ACC112 (cell line): ENCODE measurements around the gene TAC3.
"Not testable (repeated sequence)": the region's sequence is repeated elsewhere in the genome, so short reads cannot be mapped to it uniquely, and the experiment has no call there.

Experiments
- H2AFZ ChIP-seq: fragments of 200-600 bp; sonication (generic); one replicate; pipeline ENCODE4 v1.6.0; 2017; ENCODE audit warnings: antibody characterized with exemption, low read length; ENCODE audit not compliant: unreplicated experiment
- H3K27ac ChIP-seq: fragments of 200-600 bp; sonication (generic); 2 replicates; pipeline ENCODE4 v1.5.1; 2014; ENCODE audit warnings: low read depth, mild to moderate bottlenecking, antibody characterized with exemption, low read length, moderate library complexity
- H3K27me3 ChIP-seq: fragments of 200-600 bp; sonication (generic); 2 replicates; pipeline ENCODE4 v1.6.1; 2014; ENCODE audit warnings: mild to moderate bottlenecking, antibody characterized with exemption, low read length, moderate library complexity, mixed read lengths; ENCODE audit not compliant: insufficient read depth
- H3K36me3 ChIP-seq: fragments of 200-600 bp; sonication (generic); 2 replicates; pipeline ENCODE4 v1.6.1; 2016; ENCODE audit warnings: mild to moderate bottlenecking, antibody characterized with exemption, low read length, moderate library complexity, mixed read lengths; ENCODE audit not compliant: insufficient read depth
- H3K4me1 ChIP-seq: fragments of 200-600 bp; sonication (generic); one replicate; pipeline ENCODE4 v1.6.1; 2016; ENCODE audit warnings: low read length, mixed read lengths; ENCODE audit not compliant: insufficient read depth, unreplicated experiment, control insufficient read depth
- H3K4me3 ChIP-seq: fragments of 200-600 bp; sonication (generic); 2 replicates; pipeline ENCODE4 v1.5.1; 2014; ENCODE audit warnings: mild to moderate bottlenecking, low read depth, low read length
- H3K79me2 ChIP-seq: fragments of 200-600 bp; sonication (generic); one replicate; pipeline ENCODE4 v1.6.0; 2016; ENCODE audit warnings: low read length; ENCODE audit not compliant: control insufficient read depth, unreplicated experiment, insufficient read depth

Gene TAC3

DNA sequence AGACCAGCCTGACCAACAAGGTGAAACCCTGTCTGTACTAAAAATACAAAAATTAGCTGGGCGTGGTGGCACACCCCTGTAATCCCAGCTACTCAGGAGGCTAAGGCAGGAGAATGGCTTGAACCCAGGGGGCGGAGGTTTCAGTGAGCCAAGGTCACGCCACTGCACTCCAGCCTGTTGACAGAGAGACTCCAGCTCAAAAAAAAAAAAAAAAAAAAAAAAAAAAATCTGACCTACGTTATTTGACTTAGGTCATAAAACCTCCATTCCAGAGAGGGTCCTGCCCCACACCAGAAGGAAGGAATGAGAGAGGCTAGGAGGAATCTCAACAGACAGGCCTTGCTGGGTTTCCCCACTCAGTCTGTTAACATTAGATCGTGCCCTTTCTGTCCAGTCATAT lies 2.0 kb upstream of the TAC3 start:
- not testable (repeated sequence) for H3K4me3 ChIP-seq, H3K79me2 ChIP-seq, H2AFZ ChIP-seq, H3K27ac ChIP-seq, H3K4me1 ChIP-seq, H3K36me3 ChIP-seq
- H3K27me3 ChIP-seq, result peaks cover 33% of the 10 kb centered on the region

DNA sequence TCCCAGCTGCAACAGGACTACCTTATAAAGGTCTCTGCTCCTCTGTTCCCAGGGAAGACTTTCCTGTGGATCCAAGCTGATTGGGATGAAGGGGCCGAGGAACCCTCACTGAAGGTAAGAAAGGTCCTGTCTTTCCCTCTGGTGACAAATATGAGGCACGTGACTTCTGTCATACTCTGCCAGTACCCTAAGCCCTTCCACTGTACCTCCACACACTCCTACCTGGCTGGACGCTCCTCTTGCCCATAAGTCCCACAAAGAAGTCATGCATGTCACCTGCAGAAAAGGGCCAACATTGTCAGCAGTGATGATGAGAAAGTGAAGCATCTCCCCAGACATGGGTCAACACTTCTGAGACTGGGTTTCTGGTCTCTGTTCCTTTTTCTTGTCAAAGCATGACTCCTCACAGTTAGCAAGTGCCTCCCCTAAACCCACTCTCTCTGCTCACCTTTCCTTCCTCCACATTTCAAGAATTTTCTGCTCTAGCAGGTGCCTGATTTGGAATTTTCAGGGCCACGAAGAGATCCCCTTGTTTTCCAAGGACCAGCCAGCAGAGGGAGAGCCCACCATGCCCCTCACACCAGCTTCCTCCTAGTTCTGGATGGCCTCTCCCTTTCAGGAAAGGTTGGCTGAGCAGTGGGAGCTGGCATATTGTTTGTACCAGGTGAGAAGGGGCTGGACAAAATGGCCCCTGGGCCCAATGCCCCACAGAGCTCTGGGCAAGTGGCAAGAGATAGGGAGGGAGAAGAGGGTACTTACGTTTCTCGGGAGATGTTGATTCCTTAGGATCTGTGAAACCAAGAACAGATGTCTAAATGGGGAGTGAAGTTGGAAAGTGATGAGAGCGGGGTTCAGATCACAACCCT lies 3.5 kb downstream of the TAC3 start:
- no peaks in the 10 kb centered on the region for H3K79me2 ChIP-seq
- no peaks in the 10 kb centered on the region for H3K36me3 ChIP-seq
- peaks cover 7% of the 10 kb centered on the region for H3K4me1 ChIP-seq
- no peak overlapping the region for H2AFZ ChIP-seq
- H3K27me3 ChIP-seq, result peaks cover 48% of the 10 kb centered on the region
- no peak overlapping the region for H3K27ac ChIP-seq
- H3K4me3 ChIP-seq, result no peak overlapping the region

DNA sequence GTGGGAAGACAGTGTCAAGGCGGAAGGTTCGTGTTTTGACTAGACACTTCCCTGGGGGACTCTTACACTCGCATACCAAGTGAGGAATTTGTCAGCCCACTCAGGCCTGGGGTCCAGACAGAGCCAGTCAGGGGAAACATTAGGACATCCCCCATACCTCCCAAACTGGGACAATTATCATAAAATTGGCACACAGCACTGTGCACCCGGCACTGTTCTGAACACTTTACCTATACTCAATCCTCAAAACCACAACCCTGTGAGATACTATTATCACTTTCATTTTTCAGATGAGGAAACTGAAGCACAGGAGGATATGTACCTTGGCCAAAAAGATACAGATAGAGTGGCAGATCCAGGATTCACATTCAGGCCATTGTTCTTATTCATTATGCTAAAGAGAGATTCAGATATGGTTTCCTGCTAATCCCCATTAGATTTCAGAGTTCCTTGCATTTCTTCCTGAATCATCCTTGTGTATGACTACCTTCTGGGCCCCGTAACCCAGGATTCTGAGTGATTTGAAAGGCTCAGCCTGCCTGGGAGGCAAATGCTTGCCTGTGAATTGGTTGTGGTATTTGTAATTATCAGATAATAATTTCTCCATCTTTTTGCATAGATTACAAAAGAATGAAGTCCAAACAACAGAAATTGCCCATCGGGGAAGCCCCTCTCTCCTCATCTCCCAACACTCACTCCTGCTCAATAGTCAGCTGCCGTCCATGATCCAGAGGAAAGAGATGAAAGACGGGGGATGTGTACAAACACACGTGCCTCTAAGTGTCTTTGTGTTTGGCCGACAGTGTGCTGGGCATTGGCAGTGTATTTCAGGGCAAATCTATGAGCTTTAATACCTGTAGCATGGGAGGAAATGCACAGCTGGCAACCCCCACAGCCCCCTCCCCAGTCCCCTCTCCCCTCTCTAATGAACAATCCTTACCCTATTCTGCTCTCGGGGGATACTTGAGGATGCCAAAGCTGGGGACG lies 4.6 kb downstream of the TAC3 start:
- Histone ChIP-seq H2AFZ (no peak overlapping the region), H3K4me3 (no peak overlapping the region)

DNA sequence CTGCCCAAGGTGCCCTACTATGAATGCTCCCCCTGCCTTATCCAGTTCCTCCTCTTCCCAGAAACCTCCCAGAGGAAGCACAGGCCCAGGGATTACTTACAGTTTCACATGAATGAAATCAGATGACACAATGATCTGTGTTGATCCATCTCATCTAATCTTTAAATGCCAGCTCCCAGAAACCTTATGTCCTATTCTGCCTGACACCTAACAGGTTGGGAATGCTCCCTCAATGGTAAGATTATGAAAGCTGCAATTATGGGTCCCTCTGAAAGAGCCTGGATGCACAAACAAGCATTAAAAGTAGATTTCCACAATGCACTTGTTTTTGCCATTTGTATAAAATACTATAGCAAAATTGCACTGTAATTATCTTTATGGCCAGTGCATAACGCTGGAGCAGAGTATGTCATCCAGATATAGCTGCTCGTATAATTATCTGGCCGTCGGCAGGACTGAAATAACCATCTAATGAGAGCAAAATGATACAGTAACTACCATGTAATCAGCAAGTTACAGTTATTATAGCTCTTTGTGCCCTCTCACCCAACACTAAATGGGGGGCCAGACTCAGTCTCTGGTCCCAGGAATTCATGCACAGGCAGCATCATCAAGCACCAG lies 5.6 kb downstream of the TAC3 start:
- H3K36me3 ChIP-seq, result no peaks in the 10 kb centered on the region
- no peak overlapping the region for H2AFZ ChIP-seq
- peaks cover 1% of the 10 kb centered on the region for H3K79me2 ChIP-seq
- H3K4me1 ChIP-seq, result peaks cover 11% of the 10 kb centered on the region
- no peak overlapping the region for H3K27ac ChIP-seq
- H3K27me3 ChIP-seq, result peaks cover 39% of the 10 kb centered on the region
- H3K4me3 ChIP-seq, result no peak overlapping the region

More for the DNA sequence above, 4.6 kb downstream of the TAC3 start:
- Histone ChIP-seq H3K27me3 (peaks cover 48% of the 10 kb centered on the region), H3K27ac (no peak overlapping the region), H3K4me1 (peaks cover 10% of the 10 kb centered on the region), H3K79me2 (no peaks in the 10 kb centered on the region), H3K36me3 (no peaks in the 10 kb centered on the region)

DNA sequence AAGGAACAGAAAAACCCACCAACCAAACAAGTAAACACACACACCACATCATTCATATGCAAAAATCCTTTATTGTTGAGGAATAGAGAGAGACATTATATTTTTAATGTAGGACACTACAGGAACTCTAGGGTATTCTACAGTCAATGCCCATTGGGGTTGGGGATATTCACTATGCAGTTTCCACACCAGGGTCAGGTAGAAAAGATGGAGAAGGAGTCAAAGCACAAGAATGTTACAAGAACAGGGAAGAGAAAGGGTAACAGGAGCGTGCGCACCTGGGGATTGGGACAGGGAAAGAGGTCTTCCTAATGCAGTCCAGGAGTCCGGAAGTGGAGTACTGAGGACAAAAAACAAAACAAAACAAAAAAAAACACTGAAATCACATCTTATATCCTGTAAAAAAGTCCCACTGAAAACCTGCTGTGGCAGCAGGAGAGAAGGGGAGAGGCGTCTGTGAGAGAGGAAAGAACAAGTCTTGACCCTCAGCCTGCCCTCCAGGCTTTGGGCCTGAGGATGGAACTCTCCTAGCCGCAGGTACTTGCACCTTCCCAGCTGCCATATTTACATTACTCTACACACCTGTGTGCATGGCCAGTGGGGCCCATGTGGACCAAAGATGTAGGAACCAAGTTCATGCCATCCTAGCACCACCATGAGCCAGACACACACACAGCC lies 6.2 kb downstream of the TAC3 start:
- Histone ChIP-seq H2AFZ (no peak overlapping the region), H3K4me1 (peaks cover 14% of the 10 kb centered on the region), H3K27ac (no peak overlapping the region), H3K79me2 (peaks cover 8% of the 10 kb centered on the region), H3K4me3 (no peak overlapping the region), H3K36me3 (no peaks in the 10 kb centered on the region), H3K27me3 (peaks cover 32% of the 10 kb centered on the region)

DNA sequence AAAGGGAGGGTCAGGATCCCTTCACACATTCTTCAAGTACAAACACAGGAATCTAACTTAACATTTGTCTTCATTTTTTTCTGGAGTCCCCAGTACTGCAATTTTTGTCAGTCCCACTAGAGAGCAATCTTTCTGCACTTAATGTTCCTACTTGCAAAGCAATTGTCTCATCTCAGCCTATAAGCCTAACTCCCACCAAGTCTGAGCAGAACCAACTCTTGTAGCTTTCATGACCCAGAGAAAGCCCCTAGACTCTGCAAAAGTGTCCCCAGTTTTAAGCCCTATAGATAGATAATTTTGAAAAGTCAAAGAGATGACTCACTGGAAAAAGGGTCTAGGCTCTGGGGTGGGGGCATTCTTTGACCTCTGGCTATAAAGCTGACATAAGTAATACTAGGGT lies 8.2 kb downstream of the TAC3 start:
- Histone ChIP-seq H2AFZ (no peak overlapping the region), H3K4me3 (no peak overlapping the region), H3K27me3 (peaks cover 15% of the 10 kb centered on the region; the same call in 1 of the 2 replicates), H3K27ac (no peak overlapping the region), H3K79me2 (peaks cover 13% of the 10 kb centered on the region), H3K36me3 (no peaks in the 10 kb centered on the region), H3K4me1 (peaks cover 17% of the 10 kb centered on the region)

DNA sequence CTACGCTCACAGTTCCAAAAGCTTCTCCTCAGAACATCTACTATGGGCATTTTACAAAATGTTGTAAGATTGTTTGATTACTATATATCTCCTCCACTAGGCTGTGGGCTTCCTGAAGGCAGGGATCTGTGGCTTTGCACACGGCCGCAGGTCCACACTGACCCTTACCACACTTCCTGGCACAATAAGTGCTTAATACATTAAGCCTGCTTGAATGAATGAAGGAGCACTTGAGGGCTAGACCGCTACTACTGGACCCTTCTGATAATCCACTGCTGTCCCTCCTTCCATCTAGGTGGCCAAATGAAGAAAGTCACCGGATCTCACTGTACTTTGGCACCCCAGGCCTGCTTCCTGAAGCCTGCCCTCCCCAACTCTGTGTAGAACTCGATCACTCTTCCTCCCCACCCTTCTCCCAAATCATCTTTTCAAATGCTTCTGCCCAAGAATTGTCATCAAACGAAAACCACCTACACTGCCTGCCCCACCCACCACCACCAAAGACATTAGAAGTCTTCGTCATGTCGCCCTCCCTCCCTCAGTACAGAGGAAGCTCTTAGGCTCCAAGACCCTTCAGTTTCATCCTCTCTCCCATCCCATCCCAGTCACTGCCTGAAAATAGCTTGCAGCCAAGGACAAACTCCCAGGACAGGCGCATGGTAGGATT lies 9.4 kb downstream of the TAC3 start:
- peaks cover 17% of the 10 kb centered on the region for H3K4me1 ChIP-seq
- H3K27ac ChIP-seq, result no peak overlapping the region
- H3K27me3 ChIP-seq, result 0 out of 2 replicates have a peak, but pooled peaks cover 5% of the 10 kb centered on the region
- peaks cover 13% of the 10 kb centered on the region for H3K79me2 ChIP-seq
- peak overlapping the region; percentile 72 for H2AFZ ChIP-seq
- peak overlapping the region; percentile 59 for H3K4me3 ChIP-seq
- no peaks in the 10 kb centered on the region for H3K36me3 ChIP-seq

DNA sequence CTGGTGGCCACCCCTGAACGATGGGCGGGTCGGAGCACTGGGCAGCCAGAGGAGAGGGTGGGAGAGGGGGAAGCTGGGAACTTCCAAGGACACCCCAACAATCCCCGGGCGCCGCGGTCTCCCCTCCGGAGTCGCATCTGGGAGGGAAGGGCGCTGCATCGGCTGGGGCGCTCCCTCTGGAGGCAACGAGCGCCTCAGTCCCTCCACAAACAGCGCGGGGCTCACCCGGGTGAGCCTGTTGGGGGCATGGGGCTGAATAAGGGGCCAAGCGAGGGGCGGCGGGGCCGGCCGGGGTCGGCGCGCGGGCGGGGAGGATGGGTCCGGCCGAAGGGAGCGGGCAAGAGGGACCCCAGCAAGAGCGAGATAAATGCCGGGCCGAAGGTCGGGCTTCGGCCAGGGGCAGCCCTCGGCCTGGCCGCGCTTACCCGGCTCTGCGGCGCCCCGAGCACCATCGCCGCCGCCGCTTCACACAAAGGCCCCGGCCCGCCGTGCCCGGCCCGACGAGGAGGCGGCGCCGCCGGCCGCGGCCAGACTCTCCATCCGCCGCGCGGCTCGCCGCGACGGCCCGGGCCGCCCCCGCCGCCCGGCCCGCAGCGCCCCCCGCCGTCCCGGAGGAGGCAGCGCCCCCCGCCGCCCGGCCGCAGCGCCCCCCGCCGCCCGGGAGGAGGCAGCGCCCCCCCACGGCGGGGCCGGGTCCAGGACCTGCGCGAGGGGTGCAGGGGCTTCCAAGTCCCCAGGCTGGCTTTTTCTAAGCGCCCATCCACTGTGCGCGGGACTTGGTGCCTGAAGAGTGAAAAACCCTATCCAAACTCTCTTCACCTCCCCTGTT lies 10.1 kb downstream of the TAC3 start, which contains the start of gene ZBTB39:
ZBTB39 (minus strand) TSS at position 567 of the 829 bp plus-strand sequence. CDS start 1,629 bp downstream, outside the sequence.
- Histone ChIP-seq H3K79me2 (peaks cover 13% of the 10 kb centered on the region), H3K4me1 (peaks cover 17% of the 10 kb centered on the region), H3K36me3 (no peaks in the 10 kb centered on the region), H3K4me3 (peak within 1 kb of the TSS; percentile 79), H3K27ac (no peak within 1 kb of the TSS), H2AFZ (peak within 1 kb of the TSS; percentile 72), H3K27me3 (no peaks in the 10 kb centered on the region)

DNA sequence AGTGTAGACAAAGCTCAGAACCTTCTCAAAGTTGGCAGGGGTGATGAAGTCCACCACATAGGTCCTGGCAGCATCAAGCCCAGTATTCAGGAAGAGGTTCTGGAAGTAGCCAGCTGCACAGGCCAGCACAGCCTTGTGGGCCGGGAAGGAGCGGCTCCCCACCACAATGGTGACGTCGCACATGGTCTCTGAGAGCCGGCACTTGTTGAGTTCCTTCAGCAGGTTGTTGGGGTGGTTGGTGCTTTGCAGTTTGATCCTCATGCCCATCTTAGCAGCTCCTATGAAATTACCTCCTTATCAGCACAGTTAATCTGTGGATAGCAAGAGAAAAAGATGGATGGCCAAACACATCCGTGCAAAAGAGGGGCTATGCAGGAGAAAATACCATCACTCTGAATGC lies 11.7 kb downstream of the TAC3 start:
- H3K4me1 ChIP-seq, result peaks cover 17% of the 10 kb centered on the region
- no peak overlapping the region for H3K27ac ChIP-seq
- peaks cover 15% of the 10 kb centered on the region for H3K79me2 ChIP-seq
- no peak overlapping the region; the same call in 1 of the 2 replicates for H3K4me3 ChIP-seq
- H2AFZ ChIP-seq, result no peak overlapping the region
- H3K27me3 ChIP-seq, result no peaks in the 10 kb centered on the region
- H3K36me3 ChIP-seq, result no peaks in the 10 kb centered on the region
